HPDE6-E6E7 (cell line): ENCODE results near the gene C1orf141.
"Not testable (repeated sequence)": the region's sequence is repeated elsewhere in the genome, so short reads cannot be mapped to it uniquely, and the experiment has no call there.

ENCODE experiments used
- DNase-seq: peaks from one replicate; pipeline ENCODE4 v3.0.0; 2011; ENCODE audit warnings: missing footprints; ENCODE audit errors: extremely low spot score

Gene C1orf141

GRCh38 chr1:67142931-67143330, 8.2 kb upstream of the C1orf141 start:
- DNase-seq, result no peak

GRCh38 chr1:67141832-67142231, 7.1 kb upstream of the C1orf141 start:
- DNase-seq, result not testable (repeated sequence)

GRCh38 chr1:67140460-67140859, 5.7 kb upstream of the C1orf141 start:
- DNase-seq, result no peak

- no peak for DNase-seq
Measured at GRCh38 chr1:67138813-67139499, 4.2 kb upstream of the C1orf141 start.

- no peak for DNase-seq
Measured at GRCh38 chr1:67137307-67137753, 2.6 kb upstream of the C1orf141 start.

DNA sequence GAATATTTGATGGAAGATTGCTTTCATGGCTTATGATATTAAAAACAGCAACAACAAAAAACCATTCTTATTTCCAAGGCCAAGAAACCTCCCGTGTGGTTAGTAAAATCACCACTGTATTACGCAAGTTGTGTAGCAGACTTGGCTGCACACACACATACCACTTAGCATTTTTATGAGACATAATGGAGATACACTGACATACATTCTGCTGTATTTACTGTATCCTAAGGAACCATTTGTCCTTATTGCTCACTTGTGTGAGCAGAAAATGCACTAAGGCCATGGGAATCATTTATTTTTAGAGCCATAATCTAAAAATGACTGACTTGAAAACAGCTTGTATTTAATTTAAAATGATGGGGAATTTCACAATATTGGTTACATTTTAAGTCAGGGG, 584 bp upstream of the C1orf141 start:
- DNase-seq, result no peak

DNA sequence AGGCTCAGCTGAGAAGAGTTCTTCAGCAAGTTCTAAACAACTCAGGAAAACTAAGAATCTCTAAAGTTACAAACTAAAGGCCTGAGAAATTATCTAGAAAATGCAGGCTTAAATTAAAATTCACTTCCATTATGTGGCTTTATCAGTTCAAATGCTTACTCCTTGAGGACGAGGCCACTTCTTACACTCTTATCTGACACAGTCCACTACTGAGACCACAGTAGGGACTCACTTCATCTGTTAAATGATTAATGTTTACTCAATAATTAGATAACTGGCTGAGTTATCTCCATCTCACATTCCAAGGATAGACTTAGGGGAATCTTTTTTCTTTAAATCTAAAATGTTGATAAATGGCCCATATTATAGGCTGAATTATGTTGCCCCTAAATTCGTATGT, 1.6 kb downstream of the C1orf141 start:
- no peak for DNase-seq

- no peak for DNase-seq
Measured at GRCh38 chr1:67130673-67131072, 4.1 kb downstream of the C1orf141 start.

DNA sequence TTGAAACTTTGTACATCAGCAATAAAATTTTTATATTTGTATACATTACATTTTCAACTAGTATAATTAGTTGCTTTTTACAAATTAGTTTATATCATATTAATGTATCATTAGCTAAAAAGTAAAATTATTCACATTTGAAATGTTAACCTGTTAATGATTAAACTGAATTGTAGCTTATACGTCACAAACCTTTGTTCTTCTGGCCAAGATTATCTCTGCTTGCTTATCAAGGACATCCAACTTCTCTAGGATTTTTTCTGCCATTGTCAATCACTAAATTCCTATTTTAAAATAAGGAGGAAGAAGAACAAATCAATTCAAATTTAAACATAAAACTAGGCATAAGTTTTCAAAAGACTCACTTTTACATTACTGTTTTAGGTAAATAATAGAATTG, 7.8 kb downstream of the C1orf141 start:
- DNase-seq, result no peak

DNA sequence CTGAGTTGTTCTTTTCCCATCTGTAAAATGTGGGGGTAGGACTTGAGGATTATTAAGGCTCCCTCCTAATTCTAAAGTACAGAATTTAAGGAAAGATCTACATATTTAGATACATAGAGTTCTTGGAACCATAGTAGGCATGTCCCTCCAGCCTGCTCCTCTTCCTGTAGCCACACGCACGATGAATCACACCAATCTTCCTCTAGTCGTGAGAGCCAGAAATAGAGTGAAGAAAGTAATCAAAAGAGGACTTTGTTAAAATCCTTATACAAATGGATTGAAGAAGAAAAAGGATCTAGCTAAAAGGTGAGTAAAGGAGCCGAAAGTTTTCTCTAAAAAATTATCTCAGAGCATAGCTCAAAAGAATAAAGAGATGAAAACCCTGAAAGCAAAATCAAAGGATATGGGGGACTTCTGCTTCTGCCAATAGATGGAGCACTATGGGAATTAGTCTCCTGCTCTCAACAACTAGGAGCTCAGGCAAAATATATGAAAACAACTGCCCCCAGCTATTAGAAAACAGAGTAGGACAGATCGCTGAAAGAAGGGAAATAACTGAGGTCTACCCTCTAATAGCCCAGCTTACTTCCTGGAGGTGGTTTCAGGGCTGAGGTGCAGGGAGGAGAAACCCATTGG, 8.5 kb downstream of the C1orf141 start:
- peak; percentile 48 for DNase-seq

DNA sequence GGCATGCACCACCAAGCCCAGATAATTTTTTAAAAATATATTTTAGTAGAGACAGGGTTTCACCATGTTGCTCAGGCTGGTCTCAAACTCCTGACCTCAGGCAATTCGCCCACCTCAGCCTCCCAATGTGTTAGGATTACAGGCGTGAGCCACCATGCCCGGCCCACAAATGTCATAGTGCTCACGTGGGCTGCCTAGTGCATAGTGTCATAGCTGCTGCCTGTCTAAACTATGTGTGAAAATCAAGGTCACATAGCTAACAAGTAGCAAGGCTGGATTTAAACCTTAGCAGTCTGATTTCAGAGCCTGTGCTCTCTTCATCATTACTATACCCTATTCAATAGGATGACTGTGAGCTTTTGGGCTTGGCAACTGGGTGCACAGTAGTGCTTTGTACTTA, 10.3 kb downstream of the C1orf141 start:
- DNase-seq, result no peak

DNA sequence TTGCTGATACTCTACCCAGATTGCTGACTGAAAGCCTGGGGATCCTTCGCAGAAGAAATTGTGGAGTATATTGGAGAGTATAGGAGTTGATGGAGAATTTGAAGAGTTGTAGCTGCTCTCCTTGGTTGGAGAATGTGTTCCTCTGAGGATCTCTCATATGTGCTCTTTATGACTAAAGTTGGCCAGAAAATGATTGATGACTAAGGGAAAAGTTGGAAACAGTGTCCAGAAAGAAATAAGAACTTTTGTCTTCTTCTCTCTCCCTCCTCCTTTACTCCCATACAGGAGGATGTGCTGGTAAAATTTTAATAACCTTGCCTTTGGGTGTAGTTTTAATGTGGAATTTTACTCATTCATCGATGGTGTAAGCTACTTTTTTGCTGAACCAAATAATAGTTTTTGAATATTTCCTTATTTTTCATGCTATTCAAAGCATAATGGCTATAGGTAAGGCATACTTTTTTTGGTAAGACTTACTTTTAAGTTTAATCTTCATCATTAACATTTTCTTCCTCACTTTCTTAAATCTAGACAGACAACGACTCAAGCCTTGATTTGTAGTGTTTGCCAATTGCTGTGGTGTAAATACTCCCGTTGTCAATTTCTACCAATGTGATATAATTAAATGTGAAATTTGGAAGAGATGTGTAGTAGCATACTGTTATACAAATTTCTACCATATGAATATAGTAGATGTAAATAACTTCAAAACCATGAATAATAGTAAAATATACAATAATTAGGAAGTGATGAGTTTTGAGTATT, 13.7 kb downstream of the C1orf141 start:
- DNase-seq, result no peak

GRCh38 chr1:67118646-67119045, 16.1 kb downstream of the C1orf141 start:
- no peak for DNase-seq

DNA sequence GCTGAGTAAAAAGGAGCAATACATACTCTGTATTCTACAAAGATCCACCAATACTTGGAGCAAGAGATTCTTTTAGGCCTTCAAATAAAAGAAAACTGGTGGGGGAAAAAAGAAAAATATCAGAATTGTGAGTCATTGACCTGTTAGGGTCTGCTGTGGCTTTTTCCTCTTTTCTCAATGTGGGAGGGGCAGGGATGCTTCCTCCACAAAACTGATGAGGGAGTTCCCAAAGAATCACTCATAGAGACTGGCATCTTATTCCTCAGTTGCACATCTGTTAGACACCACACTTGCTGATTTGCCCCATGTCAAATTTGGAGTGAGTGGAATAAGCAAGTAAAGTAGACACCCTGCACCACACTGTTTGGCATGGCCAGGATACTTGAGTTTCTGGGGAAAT, 16.6 kb downstream of the C1orf141 start:
- no peak for DNase-seq

- DNase-seq, result no peak
Measured at GRCh38 chr1:67114162-67114561, 20.6 kb downstream of the C1orf141 start.

DNA sequence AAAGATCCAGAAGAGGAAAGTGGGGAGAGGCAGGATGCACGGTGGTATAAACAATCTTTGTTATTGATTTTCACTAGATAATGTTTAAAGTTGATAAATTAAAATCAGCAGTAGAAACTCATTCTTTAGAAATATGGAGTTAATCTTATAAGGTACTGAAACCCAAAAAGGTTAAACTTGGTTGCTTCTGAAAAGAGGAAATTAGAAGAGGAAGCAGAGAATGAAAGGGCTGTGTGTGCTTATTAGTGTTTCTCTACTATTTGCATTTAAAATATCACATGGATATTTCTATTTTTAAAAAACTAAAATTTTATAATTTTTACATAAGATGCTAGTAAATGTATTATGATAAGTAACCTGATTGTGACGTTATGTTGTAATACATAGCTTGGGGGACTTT, 24.4 kb downstream of the C1orf141 start:
- no peak for DNase-seq

DNA sequence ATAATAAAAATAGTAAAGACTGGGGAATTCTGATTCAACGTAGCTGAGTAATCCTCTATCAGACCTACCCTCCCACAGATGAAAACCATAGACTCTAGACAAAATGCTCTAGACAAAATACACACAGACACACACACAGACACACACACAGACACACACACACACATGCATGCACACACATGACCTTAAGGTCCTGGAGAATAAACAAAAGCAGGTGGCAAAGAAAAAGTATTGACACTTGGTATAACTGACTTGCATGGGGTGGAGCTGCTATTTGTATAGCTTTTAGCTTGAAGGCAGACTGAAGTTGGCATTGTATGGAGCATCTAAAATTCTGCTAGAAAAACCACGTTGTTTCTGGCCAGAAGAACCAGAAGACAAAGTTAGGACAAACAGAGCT, 29.3 kb downstream of the C1orf141 start:
- no peak for DNase-seq

DNA sequence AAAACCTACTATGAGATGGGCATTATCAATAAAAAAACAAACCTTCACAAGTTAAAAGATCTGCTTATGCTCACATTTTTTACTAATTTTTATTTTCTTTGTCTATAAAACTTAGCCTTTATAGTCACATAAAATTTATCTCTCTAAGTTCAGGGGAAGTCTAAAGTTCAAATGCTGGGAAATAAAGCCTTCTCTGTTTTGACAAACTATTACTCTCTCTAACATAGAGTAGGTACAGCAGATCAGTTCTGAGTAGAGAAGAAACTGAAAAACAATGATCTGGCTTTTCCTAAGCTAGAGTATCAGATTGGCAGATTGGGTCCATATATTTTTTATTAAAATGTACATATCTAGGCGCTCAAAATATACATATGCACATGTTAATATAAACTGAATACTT, 31.2 kb downstream of the C1orf141 start:
- DNase-seq, result no peak

- DNase-seq, result no peak
Measured at GRCh38 chr1:67100833-67101232, 33.9 kb downstream of the C1orf141 start.

DNA sequence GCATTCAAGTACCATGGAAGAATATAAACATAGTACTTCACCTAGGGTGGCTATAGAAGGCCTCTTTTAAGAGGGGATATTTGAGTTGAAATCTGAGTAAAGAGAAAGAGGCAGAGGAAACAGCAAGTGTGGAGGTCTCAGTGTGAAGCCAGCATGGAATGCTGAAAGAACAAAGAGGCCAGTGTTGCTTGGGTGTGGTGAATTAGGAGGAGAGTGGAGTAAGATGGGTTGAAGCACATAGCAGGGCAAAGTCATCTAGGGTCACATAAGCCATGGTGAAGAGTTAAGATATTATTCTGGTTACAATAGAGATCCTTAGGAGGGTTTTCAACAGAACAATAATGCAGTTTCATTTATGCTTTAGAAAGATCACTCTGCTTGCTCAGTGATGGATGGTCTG, 37.5 kb downstream of the C1orf141 start:
- DNase-seq, result no peak

- no peak for DNase-seq
Measured at GRCh38 chr1:67094191-67094590, 40.6 kb downstream of the C1orf141 start.

DNA sequence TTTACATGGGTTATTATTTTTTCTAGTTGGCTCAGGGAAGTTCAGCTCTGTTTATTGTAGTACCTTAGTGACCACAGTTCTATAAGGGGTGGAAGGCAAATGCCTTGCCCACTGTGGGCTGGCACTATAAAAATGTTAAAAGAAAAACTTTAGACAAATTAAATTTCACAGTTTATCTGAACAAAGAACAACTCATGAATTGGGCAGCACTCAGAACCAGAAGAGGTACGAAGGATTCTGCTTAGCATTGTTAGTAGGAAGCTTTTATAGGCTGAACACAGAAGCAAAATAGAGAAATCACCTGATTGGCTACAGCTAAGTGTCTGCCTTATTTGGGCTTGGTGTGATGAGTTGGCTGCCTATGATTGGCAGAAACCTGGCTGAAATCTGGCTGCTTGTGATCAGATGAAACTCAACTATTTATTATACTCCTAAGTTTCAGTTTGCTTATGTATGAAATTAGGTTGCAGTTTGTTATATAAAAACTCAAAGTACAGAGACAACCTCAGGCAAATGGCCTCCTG, 45.0 kb downstream of the C1orf141 start:
- DNase-seq, result no peak

GRCh38 chr1:67088440-67088839, 46.3 kb downstream of the C1orf141 start:
- no peak for DNase-seq
